Tibial nerve (tissue), 4 donors: ENCODE data around the gene ALDH4A1. TPM values are rescaled to one million over a fixed set of nuclear protein-coding genes. Genes with fewer than 3 reads are reported as not detected.

ENCODE experiments used
- DNase-seq, 2 donors: peaks; one replicate each; pipeline ENCODE4 v3.0.0-alpha.2; 2019; ENCODE audit warnings: low spot score in 2 of 2
- H3K27ac ChIP-seq, 4 donors: fragments of 200-600 bp; sonication (generic) in 3 of 4; one replicate each; pipeline ENCODE4 v1.5.1; 2017 to 2019; ENCODE audit warnings: mild to moderate bottlenecking in 1 of 4
- H3K27me3 ChIP-seq, 2 donors: fragments of 200-600 bp; sonication (generic) in 1 of 2; one replicate each; pipeline versions ENCODE4 v1.5.1 to v1.6.0; 2017 to 2019
- H3K36me3 ChIP-seq, 3 donors: fragments of 200-600 bp; sonication (generic); one replicate each; pipeline ENCODE4 v1.5.1; 2018 to 2019
- H3K4me1 ChIP-seq, 4 donors: fragments of 200-600 bp; sonication (generic) in 3 of 4; one replicate each; pipeline ENCODE4 v1.5.1; 2017 to 2019
- H3K4me3 ChIP-seq, 4 donors: fragments of 200-600 bp; sonication (generic) in 3 of 4; one replicate each; pipeline ENCODE4 v1.5.1; 2017 to 2019; ENCODE audit warnings: mild to moderate bottlenecking in 1 of 4, moderate library complexity in 1 of 4
- H3K9me3 ChIP-seq, 4 donors: fragments of 200-600 bp; sonication (generic) in 3 of 4; one replicate each; pipeline ENCODE4 v1.5.1; 2017 to 2019
- EP300 ChIP-seq, 2 donors: sonication (generic); formaldehyde crosslinking; IDR thresholded peaks; one replicate each; pipeline ENCODE4 v1.6.1; 2017; ENCODE audit warnings: antibody characterized with exemption in 2 of 2, mild to moderate bottlenecking in 1 of 2
- POLR2A ChIP-seq, 2 donors: fragments of 450-650 bp; IDR thresholded peaks; one replicate each; pipeline ENCODE4 v1.6.1; 2017; ENCODE audit warnings: antibody characterized with exemption in 2 of 2, mild to moderate bottlenecking in 2 of 2, moderate library complexity in 2 of 2
- WGBS, 2 donors: methylation state at CpG; one replicate each; pipeline ENCODE4 v1.1.5; 2018; 5-methylcytosine and 5-hydroxymethylcytosine counted together
- total RNA-seq, 4 donors: library from RNA; depleted of rRNA; stranded (reverse); fragments of >200 nt; gene quantifications; one replicate each; pipeline ENCODE4 v1.1.0, GENCODE V29; 2016
- TF ChIP-seq, protein P1 (sequence below), 5 experiments: fragments of 200-600 bp in 3 of 5; fragments of 450-650 bp in 2 of 5; sonication (generic) in 3 of 5; IDR thresholded peaks; one replicate each; pipeline ENCODE4 v1.5.1; 2016 to 2019; ENCODE audit warnings: antibody characterized with exemption in 5 of 5, mild to moderate bottlenecking in 3 of 5, moderate library complexity in 2 of 5

The ALDH4A1 gene
- total RNA-seq, 4 donors from 2014 or later, result 31.2 to 42.0 (median 35.3) TPM

DNA sequence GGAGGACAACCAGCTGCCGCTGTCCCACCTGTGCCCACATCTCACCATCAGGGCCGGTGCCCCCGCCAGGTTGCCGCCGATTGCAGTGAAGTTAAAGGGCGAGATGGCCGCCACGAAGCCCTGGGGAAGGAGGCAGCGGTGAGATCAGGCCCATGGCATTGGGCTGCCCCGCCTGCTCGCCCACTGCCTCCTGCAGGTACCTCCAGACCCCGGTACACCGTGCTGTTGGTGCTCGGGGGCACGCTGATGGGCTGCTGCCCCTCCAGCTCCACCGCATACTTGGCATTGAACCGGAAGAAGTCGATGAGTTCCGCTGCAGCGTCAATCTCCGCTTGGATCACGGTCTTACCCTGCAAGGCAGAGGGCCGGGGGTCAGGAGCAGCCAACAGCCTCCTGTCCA, 19.3 kb downstream of the ALDH4A1 start:
- TF ChIP-seq POLR2A (IDR thresholded peaks at IDR 0.05), result no peak
- TF ChIP-seq, protein P1, sequence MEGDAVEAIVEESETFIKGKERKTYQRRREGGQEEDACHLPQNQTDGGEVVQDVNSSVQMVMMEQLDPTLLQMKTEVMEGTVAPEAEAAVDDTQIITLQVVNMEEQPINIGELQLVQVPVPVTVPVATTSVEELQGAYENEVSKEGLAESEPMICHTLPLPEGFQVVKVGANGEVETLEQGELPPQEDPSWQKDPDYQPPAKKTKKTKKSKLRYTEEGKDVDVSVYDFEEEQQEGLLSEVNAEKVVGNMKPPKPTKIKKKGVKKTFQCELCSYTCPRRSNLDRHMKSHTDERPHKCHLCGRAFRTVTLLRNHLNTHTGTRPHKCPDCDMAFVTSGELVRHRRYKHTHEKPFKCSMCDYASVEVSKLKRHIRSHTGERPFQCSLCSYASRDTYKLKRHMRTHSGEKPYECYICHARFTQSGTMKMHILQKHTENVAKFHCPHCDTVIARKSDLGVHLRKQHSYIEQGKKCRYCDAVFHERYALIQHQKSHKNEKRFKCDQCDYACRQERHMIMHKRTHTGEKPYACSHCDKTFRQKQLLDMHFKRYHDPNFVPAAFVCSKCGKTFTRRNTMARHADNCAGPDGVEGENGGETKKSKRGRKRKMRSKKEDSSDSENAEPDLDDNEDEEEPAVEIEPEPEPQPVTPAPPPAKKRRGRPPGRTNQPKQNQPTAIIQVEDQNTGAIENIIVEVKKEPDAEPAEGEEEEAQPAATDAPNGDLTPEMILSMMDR (IDR thresholded peaks at IDR 0.05), result no peak
- TF ChIP-seq EP300 (IDR thresholded peaks at IDR 0.05), result no peak
- Histone ChIP-seq H3K36me3 (peaks cover 0 to 90% (median 0%) of the 10 kb centered on the region in 3 donors), H3K27ac (no peak overlapping the region), H3K4me3 (no peak overlapping the region), H3K27me3 (no peaks in the 10 kb centered on the region), H3K9me3 (no peaks in the 10 kb centered on the region), H3K4me1 (no peaks in the 10 kb centered on the region)
- 92 to 98% methylated on average over 14 to 23 of the region's 23 CpGs for WGBS, 2 donors
- DNase-seq, result no peak

DNA sequence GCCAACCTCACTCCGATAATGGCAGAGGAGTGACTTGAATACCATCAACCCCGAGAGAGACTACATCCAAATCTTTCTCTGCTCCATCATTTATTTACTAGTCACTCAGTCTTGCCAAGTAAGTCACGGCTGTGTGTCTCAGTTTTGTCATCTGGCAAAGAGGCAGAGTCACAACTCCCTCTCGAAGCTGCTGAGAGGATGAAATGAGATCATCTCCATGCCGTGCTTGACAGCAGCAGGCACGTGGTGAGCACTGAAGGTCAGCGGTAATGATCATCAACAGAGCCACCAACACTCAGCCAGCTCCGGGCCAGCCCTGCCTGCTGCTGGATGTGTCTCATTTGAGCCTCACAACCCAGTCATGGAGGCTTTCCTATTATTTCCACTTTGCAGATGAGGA, 19.9 kb downstream of the ALDH4A1 start:
- no peaks in the 10 kb centered on the region for H3K27me3 ChIP-seq
- peaks cover 0 to 89% (median 0%) of the 10 kb centered on the region in 3 donors for H3K36me3 ChIP-seq
- WGBS, 2 donors, result 73 to 86% methylated on average over 8 of the region's 8 CpGs
- H3K4me1 ChIP-seq, result no peaks in the 10 kb centered on the region
- DNase-seq, result no peak
- no peak for TF ChIP-seq POLR2A (IDR thresholded peaks at IDR 0.05)
- TF ChIP-seq EP300 (IDR thresholded peaks at IDR 0.05), result no peak
- TF ChIP-seq, protein P1 (IDR thresholded peaks at IDR 0.05), result no peak
- H3K4me3 ChIP-seq, result no peak overlapping the region
- H3K27ac ChIP-seq, result no peak overlapping the region
- no peaks in the 10 kb centered on the region for H3K9me3 ChIP-seq

DNA sequence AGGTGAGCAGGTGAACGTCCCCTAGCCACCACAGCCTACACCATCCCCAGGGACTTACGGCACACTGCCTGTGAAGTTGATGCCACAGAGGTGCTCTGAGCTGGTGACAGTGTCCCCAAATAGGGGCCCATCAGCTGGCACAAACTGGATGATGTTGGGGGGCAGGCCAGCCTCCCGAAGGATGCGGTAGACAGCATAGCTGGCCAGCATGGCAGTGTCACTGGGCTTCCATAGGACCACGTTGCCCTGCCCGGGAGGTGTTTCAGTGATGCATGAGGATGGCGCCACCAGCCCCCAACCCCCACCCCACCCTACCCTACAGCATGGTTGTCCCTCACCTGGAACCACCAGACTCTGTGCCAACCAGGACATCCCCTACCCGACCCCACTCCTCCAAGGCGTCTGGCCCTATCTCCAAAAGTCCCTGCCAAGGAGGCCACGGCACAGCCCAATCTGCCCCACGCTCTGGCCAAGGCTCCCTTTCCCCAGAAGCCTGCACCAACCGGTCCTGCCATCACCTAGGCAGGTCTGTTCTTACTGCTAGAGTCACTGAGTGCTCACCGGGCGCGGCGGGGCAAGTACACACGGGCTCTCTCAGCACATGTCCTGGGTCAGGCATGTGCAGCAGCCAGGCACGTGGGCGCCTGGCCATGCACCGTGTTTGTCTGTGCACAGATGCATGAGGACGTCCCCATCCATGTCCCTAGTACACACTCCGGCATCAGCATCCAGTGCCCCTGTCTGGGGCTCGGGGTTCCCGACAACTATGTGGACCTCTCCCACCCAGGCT, 20.5 kb downstream of the ALDH4A1 start:
- no peaks in the 10 kb centered on the region for H3K27me3 ChIP-seq
- H3K27ac ChIP-seq, result no peak overlapping the region
- TF ChIP-seq EP300 (IDR thresholded peaks at IDR 0.05), result no peak
- TF ChIP-seq, protein P1 (IDR thresholded peaks at IDR 0.05), result no peak
- H3K9me3 ChIP-seq, result no peaks in the 10 kb centered on the region
- H3K4me1 ChIP-seq, result no peaks in the 10 kb centered on the region
- WGBS, 2 donors, result 89 to 91% methylated on average over 21 to 24 of the region's 24 CpGs
- DNase-seq, result no peak
- H3K4me3 ChIP-seq, result no peak overlapping the region
- peaks cover 0 to 89% (median 0%) of the 10 kb centered on the region in 3 donors for H3K36me3 ChIP-seq

DNA sequence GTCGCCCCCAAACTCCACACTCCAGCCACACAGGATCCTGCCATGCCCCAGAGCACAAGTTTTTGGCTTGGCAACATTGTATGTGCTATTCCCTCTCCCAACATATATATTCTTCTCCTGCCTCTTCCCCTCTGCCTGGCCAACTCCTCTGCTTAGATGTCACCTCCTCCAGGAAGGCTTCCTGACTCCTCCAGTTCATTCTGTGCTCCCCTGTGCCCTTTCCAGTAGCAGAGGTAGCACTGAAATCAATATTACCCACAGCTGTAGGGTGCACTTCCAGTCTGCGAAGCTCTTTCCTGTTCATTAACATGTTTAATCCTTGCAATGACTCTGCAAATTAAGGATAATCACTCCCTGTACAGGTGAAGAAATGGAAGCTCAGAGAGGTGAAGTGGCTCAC, 21.2 kb downstream of the ALDH4A1 start:
- no peak overlapping the region for H3K27ac ChIP-seq
- TF ChIP-seq, protein P1 (IDR thresholded peaks at IDR 0.05), result no peak
- TF ChIP-seq EP300 (IDR thresholded peaks at IDR 0.05) (no peak), POLR2A (IDR thresholded peaks at IDR 0.05) (no peak)
- peaks cover 0 to 89% (median 0%) of the 10 kb centered on the region in 3 donors for H3K36me3 ChIP-seq
- H3K9me3 ChIP-seq, result no peaks in the 10 kb centered on the region
- DNase-seq, result no peak
- H3K27me3 ChIP-seq, result no peaks in the 10 kb centered on the region
- H3K4me1 ChIP-seq, result no peaks in the 10 kb centered on the region
- no peak overlapping the region for H3K4me3 ChIP-seq
- 98% methylated on average over 2 of the region's 2 CpGs for WGBS, 2 donors

DNA sequence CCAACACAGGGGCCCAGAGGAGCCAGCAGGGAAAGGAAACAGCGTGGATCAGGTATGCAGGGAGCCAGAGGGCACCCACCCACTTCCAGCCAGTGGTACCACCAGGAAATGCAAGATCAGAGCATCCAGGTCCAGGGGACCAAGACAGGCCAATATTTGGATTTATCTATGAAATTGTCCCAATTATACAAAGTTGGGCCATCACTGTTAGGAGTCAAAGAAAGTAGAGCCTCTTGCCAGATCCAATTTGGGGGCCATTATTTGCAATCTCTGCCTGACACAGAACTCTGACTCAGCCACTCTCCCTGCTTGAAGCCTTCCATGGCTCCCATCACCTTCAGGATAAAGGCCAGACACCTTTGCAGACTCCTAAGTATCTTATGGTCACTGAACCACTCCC, 21.8 kb downstream of the ALDH4A1 start:
- Histone ChIP-seq H3K36me3 (peaks cover 0 to 88% (median 0%) of the 10 kb centered on the region in 3 donors), H3K9me3 (no peaks in the 10 kb centered on the region), H3K4me1 (no peaks in the 10 kb centered on the region), H3K27me3 (no peaks in the 10 kb centered on the region), H3K27ac (no peak overlapping the region), H3K4me3 (no peak overlapping the region)
- DNase-seq, result no peak
- 88 to 100% methylated on average over 1 of the region's 1 CpG for WGBS, 2 donors
- TF ChIP-seq EP300 (IDR thresholded peaks at IDR 0.05) (no peak), POLR2A (IDR thresholded peaks at IDR 0.05) (no peak)
- TF ChIP-seq, protein P1 (IDR thresholded peaks at IDR 0.05), result no peak
